ENCODE measurements around the gene GIMAP4.
"Not testable (repeated sequence)": the region's sequence is repeated elsewhere in the genome, so short reads cannot be mapped to it uniquely, and the experiment has no call there.

GIMAP4 gene

GRCh38 chr7:150580638-150581394 lies 13.6 kb downstream of the GIMAP4 start:
- no peak for DNase-seq

- no peak for DNase-seq
Measured at GRCh38 chr7:150585199-150585598, 18.0 kb downstream of the GIMAP4 start.

GRCh38 chr7:150586068-150586784 lies 19.0 kb downstream of the GIMAP4 start:
- DNase-seq, result no peak

- no peak for DNase-seq
Measured at GRCh38 chr7:150586785-150587152, 19.6 kb downstream of the GIMAP4 start.

GRCh38 chr7:150587551-150587950 lies 20.4 kb downstream of the GIMAP4 start:
- no peak for DNase-seq

- no peak for DNase-seq
Measured at GRCh38 chr7:150594805-150595204, 27.6 kb downstream of the GIMAP4 start.

- DNase-seq, result no peak
Measured at GRCh38 chr7:150595361-150595760, 28.2 kb downstream of the GIMAP4 start.

- not testable (repeated sequence) for DNase-seq
Measured at GRCh38 chr7:150603600-150603999, 36.4 kb downstream of the GIMAP4 start.

GRCh38 chr7:150610233-150610632 lies 43.0 kb downstream of the GIMAP4 start:
- no peak for DNase-seq

GRCh38 chr7:150612925-150613324 lies 45.7 kb downstream of the GIMAP4 start:
- no peak for DNase-seq

- no peak for DNase-seq
Measured at GRCh38 chr7:150613880-150614279, 46.7 kb downstream of the GIMAP4 start.

- not testable (repeated sequence) for DNase-seq
Measured at GRCh38 chr7:150614426-150614825, 47.2 kb downstream of the GIMAP4 start.

- DNase-seq, result not testable (repeated sequence)
Measured at GRCh38 chr7:150615221-150615755, 48.1 kb downstream of the GIMAP4 start.

- no peak for DNase-seq
Measured at GRCh38 chr7:150620061-150620460, 52.9 kb downstream of the GIMAP4 start.

- DNase-seq, result no peak
Measured at GRCh38 chr7:150620617-150621371, 53.6 kb downstream of the GIMAP4 start.

- DNase-seq, result no peak
Measured at GRCh38 chr7:150621376-150621775, 54.2 kb downstream of the GIMAP4 start.
